Heart left ventricle (tissue), 16 donors: Measurements from ENCODE around the gene BST1. TPM values are rescaled to one million over a fixed set of nuclear protein-coding genes. Genes with fewer than 3 reads are reported as not detected.
A peak's percentile ranks its signal among the peaks of the same experiment; 100 is the strongest.

Experiments used
- ATAC-seq, 4 donors: fragments of 200-7000 bp; cut with Tn5 transposase; one replicate each; pipeline ENCODE4 v1.9.1; 2020 to 2022; ENCODE audit warnings: moderate library complexity in 4 of 4, mild to moderate bottlenecking in 3 of 4, moderate number of reproducible peaks in 1 of 4
- DNase-seq, 5 donors: peaks; one replicate each; pipeline ENCODE4 v3.0.0-alpha.2; 2020
- H3K27ac ChIP-seq, 12 donors: fragments of 200-600 bp; sonication (generic) in 4 of 12; one replicate each; pipeline versions ENCODE4 v1.5.0 to v1.8.0; 2016 to 2022; ENCODE audit warnings: mild to moderate bottlenecking in 2 of 12
- H3K27me3 ChIP-seq, 9 donors: fragments of 200-600 bp; sonication (generic) in 2 of 9; one replicate each; pipeline versions ENCODE4 v1.5.1 to v1.8.0; 2016 to 2022; ENCODE audit warnings: mild to moderate bottlenecking in 3 of 9
- H3K36me3 ChIP-seq, 9 donors: fragments of 200-600 bp; sonication (generic) in 2 of 9; one replicate each; pipeline versions ENCODE4 v1.5.0 to v1.8.0; 2018 to 2022; ENCODE audit warnings: mild to moderate bottlenecking in 2 of 9
- H3K4me1 ChIP-seq, 12 donors: fragments of 200-600 bp; sonication (generic) in 4 of 12; one replicate each; pipeline versions ENCODE4 v1.5.0 to v1.8.0; 2016 to 2022; ENCODE audit warnings: mild to moderate bottlenecking in 3 of 12
- H3K4me3 ChIP-seq, 12 donors: fragments of 200-600 bp; sonication (generic) in 4 of 12; one replicate each; pipeline versions ENCODE4 v1.5.0 to v1.8.0; 2017 to 2022; ENCODE audit warnings: mild to moderate bottlenecking in 9 of 12, moderate library complexity in 4 of 12
- H3K9me3 ChIP-seq, 12 donors: fragments of 200-600 bp; sonication (generic) in 4 of 12; one replicate each; pipeline versions ENCODE4 v1.5.0 to v1.8.0; 2016 to 2022; ENCODE audit warnings: mild to moderate bottlenecking in 1 of 12
- POLR2A ChIP-seq, 2 donors: fragments of 450-650 bp; IDR thresholded peaks; one replicate each; pipeline ENCODE4 v1.6.1; 2017; ENCODE audit warnings: antibody characterized with exemption in 2 of 2, mild to moderate bottlenecking in 2 of 2, moderate library complexity in 2 of 2
- WGBS, 4 donors: extraction: QIAGEN DNeasy Blood & Tissue Kit in 2 of 4; methylation state at CpG; one replicate each; pipeline versions ENCODE4 v1.1.5 to v1.1.7; 2013 to 2018; 5-methylcytosine and 5-hydroxymethylcytosine counted together
- intact Hi-C, 10 donors: fragments of 100-400 bp; cut with DNase I; formaldehyde crosslinking; loops; one replicate each; pipeline versions ENCODE4 v1.11.1 to v1.14.2; 2022
- polyA plus RNA-seq, 2 donors: library from polyadenylated mRNA; stranded (reverse); fragments of 200-250 nt; gene quantifications; one replicate each; pipeline ENCODE4 v1.2.3, GENCODE V29; 2013
- total RNA-seq, 9 donors: library from RNA; depleted of rRNA in 2 of 9; stranded (reverse); fragments of >200 nt in 2 of 9; fragmentation: NEBNext Ultra II Directional in 3 of 9; extraction: Animal tissue kit (Norgen Biotek cat#: 25700) in 3 of 9; gene quantifications; one replicate each; pipeline versions ENCODE4 v1.1.0 to v1.2.4, GENCODE V29; 2016 to 2023
- TF ChIP-seq, protein P1 (sequence below), 12 donors: fragments of 200-600 bp; sonication (generic) in 4 of 12; IDR thresholded peaks; one replicate each; pipeline versions ENCODE4 v1.5.0 to v1.8.0; 2018 to 2022; ENCODE audit warnings: antibody characterized with exemption in 12 of 12, mild to moderate bottlenecking in 5 of 12
- donor health status: ischemic (EF 13 %, LVEDD 7.1; RV severe dilation, severe dysfunction).
- donor health status: healthy with polysubstance abuse.
- donor health status: DM: no; HTN: yes; CAD: no.
- donor health status: DM: no; HTN: no; CAD: no.
- donor health status: ischemic (EF 25% LVEDD 6.9; RV normal size, moderate dysfunction).
- donor health status: ischemic (EF 25% LVEDD 5.7; RV mildly dilated, moderate dysfunction).
- donor health status: healthy.
- donor health status: DM: yes; HTN: yes; CAD: no.
- donor health status: ischemic (EF 35%, LVEDD 5.7; RV mildly dilated, moderate dysfunction).
- donor health status: nonischemic (EF 11% LVEDD 7.7; RV severe dilation, severe dysfunction).
- donor health status: DM: yes; HTN: yes; CAD: no.
- donor health status: PGD.
- donor health status: ischemic (EF 29% LVEDD 5.4; RV normal size, mild dysfunction).
- donor health status: nonischemic (EF 23%, LVEDD 6.1; RV moderate dilation, normal function).

BST1 gene
- total and polyA plus RNA-seq, 11 donors: 1.3 to 18.4 (median 2.1) TPM

- TF ChIP-seq POLR2A (IDR thresholded peaks at IDR 0.05): no peak
- TF ChIP-seq, protein P1, sequence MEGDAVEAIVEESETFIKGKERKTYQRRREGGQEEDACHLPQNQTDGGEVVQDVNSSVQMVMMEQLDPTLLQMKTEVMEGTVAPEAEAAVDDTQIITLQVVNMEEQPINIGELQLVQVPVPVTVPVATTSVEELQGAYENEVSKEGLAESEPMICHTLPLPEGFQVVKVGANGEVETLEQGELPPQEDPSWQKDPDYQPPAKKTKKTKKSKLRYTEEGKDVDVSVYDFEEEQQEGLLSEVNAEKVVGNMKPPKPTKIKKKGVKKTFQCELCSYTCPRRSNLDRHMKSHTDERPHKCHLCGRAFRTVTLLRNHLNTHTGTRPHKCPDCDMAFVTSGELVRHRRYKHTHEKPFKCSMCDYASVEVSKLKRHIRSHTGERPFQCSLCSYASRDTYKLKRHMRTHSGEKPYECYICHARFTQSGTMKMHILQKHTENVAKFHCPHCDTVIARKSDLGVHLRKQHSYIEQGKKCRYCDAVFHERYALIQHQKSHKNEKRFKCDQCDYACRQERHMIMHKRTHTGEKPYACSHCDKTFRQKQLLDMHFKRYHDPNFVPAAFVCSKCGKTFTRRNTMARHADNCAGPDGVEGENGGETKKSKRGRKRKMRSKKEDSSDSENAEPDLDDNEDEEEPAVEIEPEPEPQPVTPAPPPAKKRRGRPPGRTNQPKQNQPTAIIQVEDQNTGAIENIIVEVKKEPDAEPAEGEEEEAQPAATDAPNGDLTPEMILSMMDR (IDR thresholded peaks at IDR 0.05): no peak
- intact Hi-C loops: no loop called here
- no peaks in the 10 kb centered on the region for H3K36me3 ChIP-seq
- ATAC-seq (no peak), DNase-seq (no peak)
- H3K9me3 ChIP-seq: no peaks in the 10 kb centered on the region
- WGBS, 4 donors: 93 to 97% (median 94%) methylated on average over 4 of the region's 4 CpGs
- H3K4me1 ChIP-seq: peaks cover 0 to 15% (median 2%) of the 10 kb centered on the region in 12 donors
- H3K27me3 ChIP-seq: no peaks in the 10 kb centered on the region
- H3K27ac ChIP-seq: no peak overlapping the region
- no peak overlapping the region for H3K4me3 ChIP-seq
Observed at GRCh38 chr4:15774020-15774420, 71.2 kb downstream of the BST1 start.

- Histone ChIP-seq H3K4me1 (peaks cover 0 to 25% (median 7%) of the 10 kb centered on the region in 12 donors), H3K36me3 (no peaks in the 10 kb centered on the region), H3K4me3 (no peak overlapping the region), H3K27me3 (no peaks in the 10 kb centered on the region), H3K27ac (peak overlapping the region in 2 of 12 donors; percentile 9 to 75), H3K9me3 (no peaks in the 10 kb centered on the region)
- DNase-seq: peak in 1 of 5 donors; percentile 19
- intact Hi-C loops: no loop called here
- no peak for ATAC-seq
- 75 to 79% (median 76%) methylated on average over 5 of the region's 5 CpGs for WGBS, 4 donors
- no peak for TF ChIP-seq POLR2A (IDR thresholded peaks at IDR 0.05)
- TF ChIP-seq, protein P1 (IDR thresholded peaks at IDR 0.05): no peak
Observed at GRCh38 chr4:15776871-15777648, 74.2 kb downstream of the BST1 start.

DNA sequence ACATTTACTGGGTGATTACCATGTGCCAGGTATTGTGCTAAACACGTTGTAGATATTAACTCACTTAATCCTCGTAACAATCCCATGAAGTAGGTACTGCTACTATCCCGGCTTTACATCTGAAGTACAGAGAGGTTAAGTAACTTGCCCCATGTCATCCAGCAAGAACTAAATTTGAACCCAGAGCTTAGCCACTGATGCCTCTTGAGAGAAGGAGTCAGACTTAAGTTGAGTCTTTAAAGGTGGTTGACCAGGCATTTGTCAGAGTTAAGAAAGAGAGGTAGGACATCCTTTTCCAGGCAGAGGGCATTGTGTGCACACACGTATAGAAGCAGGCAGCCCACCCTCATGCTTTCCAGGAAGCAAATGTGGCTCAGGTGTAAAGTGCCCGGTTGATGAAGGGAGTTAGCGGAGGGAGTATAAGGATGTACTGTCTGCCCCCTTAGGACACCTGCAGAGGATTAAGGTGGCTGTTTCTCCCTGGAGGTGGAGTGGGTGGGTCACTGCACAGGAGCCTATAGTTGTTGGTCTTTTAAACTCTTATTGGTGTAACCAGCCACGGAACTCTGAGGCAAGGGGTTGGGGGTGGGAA lies 74.9 kb downstream of the BST1 start:
- WGBS, 4 donors: 77 to 82% (median 78%) methylated on average over 7 of the region's 7 CpGs
- ATAC-seq (no peak), DNase-seq (no peak)
- intact Hi-C loops: loop anchor here in 1 of 10 donors (2.0 kb wide), 1 partner anchor 47 kb away; no protein-coding TSS in a partner anchor
- H3K4me3 ChIP-seq: peak overlapping the region; percentile 54 to 90 (median 62)
- no peaks in the 10 kb centered on the region for H3K9me3 ChIP-seq
- peaks cover 0 to 32% (median 7%) of the 10 kb centered on the region in 12 donors for H3K4me1 ChIP-seq
- no peak for TF ChIP-seq POLR2A (IDR thresholded peaks at IDR 0.05)
- TF ChIP-seq, protein P1 (IDR thresholded peaks at IDR 0.05): no peak
- H3K36me3 ChIP-seq: no peaks in the 10 kb centered on the region
- H3K27me3 ChIP-seq: no peaks in the 10 kb centered on the region
- H3K27ac ChIP-seq: peak overlapping the region in 9 of 12 donors; percentile 48 to 79 (median 65)
